Endothelial cell of umbilical vein (primary cell): ENCODE measurements around the gene RRP1B. TPM values are rescaled to one million over a fixed set of nuclear protein-coding genes. Genes with fewer than 3 reads are reported as not detected.

Experiments
- BruUV-seq: library from RNA; stranded (reverse); fragments of 400-500 nt; replicated peaks from 2 replicates; lab custom pipeline; 2021; lab: Mats Ljungman, UMichigan
- CTCF ChIA-PET: fragments of 300-600, 350-600 bp; sonication (Branson Sonifier 250); formaldehyde crosslinking; loops from one replicate; lab custom pipeline; 2021; ENCODE audit warnings: antibody characterized with exemption, inconsistent platforms; lab: Charles Lee
- POLR2A ChIA-PET: fragments of 300-600, 350-600 bp; sonication (Branson Sonifier 250); formaldehyde crosslinking; loops from one replicate; lab custom pipeline; 2021; ENCODE audit warnings: antibody characterized with exemption, inconsistent platforms; lab: Charles Lee
- DNase-seq: peaks from one replicate; pipeline ENCODE4 v3.0.0-alpha.2; 2011; ENCODE audit warnings: low read depth, low spot score
- FAIRE-seq: peaks from 2 replicates; lab custom pipeline; 2011; peaks lifted over from hg19 to GRCh38; lab: Jason Lieb, UNC
- H2AFZ ChIP-seq: 2 replicates; pipeline ENCODE4 v1.6.0; 2012; ENCODE audit warnings: low read depth, low read length, control low read depth, inconsistent platforms
- H3K27ac ChIP-seq: 2 replicates; pipeline ENCODE4 v1.5.1; 2011; ENCODE audit warnings: low read depth, mild to moderate bottlenecking, control low read depth, low read length, moderate library complexity; ENCODE audit not compliant: insufficient read depth
- H3K27me3 ChIP-seq, 2 experiments: 2 replicates each; pipeline versions ENCODE4 v1.6.0 to v1.6.1; 2011; ENCODE audit warnings: low read length in 2 of 2, mixed read lengths in 1 of 2; ENCODE audit not compliant: control insufficient read depth in 2 of 2, insufficient read depth in 2 of 2
- H3K36me3 ChIP-seq, 2 experiments: 2 replicates in 1 of 2; 3 replicates in 1 of 2; pipeline ENCODE4 v1.5.1; 2011; ENCODE audit warnings: low read length in 2 of 2, mild to moderate bottlenecking in 1 of 2, moderate library complexity in 1 of 2; ENCODE audit not compliant: control insufficient read depth in 2 of 2, insufficient read depth in 2 of 2; ENCODE audit errors: extremely low read depth in 1 of 2
- H3K4me1 ChIP-seq: 3 replicates; pipeline ENCODE4 v1.5.1; 2011; ENCODE audit warnings: mild to moderate bottlenecking, low read length; ENCODE audit not compliant: control insufficient read depth, insufficient read depth; ENCODE audit errors: extremely low read depth
- H3K4me2 ChIP-seq: 2 replicates; pipeline ENCODE4 v1.6.1; 2011; ENCODE audit warnings: low read length, control low read depth, mixed read lengths; ENCODE audit not compliant: insufficient read depth
- H3K4me3 ChIP-seq, 3 experiments: fragments of 200-600 bp in 1 of 3; sonication (generic), shearing (Covaris generic) in 1 of 3; replicated peaks in 1 of 3; 2 replicates each; pipeline ENCODE4 v1.5.1; 2011 to 2016; ENCODE audit warnings: control low read depth in 3 of 3, low read length in 3 of 3, mild to moderate bottlenecking in 2 of 3, inconsistent platforms in 1 of 3, low read depth in 1 of 3, moderate library complexity in 1 of 3; ENCODE audit not compliant: insufficient read depth in 1 of 3
- H3K79me2 ChIP-seq: 2 replicates; pipeline ENCODE4 v1.6.0; 2012; ENCODE audit warnings: low read length, inconsistent platforms; ENCODE audit not compliant: control insufficient read depth, insufficient read depth
- H3K9ac ChIP-seq: replicated peaks from 2 replicates; pipeline ENCODE3; 2011; ENCODE audit warnings: low read length, control low read depth; ENCODE audit not compliant: insufficient read depth; ENCODE audit errors: extremely low read depth
- H3K9me1 ChIP-seq: replicated peaks from 3 replicates; pipeline ENCODE4 v1.6.0; 2011; ENCODE audit warnings: mild to moderate bottlenecking, low read length; ENCODE audit not compliant: control insufficient read depth, insufficient read depth; ENCODE audit errors: extremely low read depth
- H3K9me3 ChIP-seq: replicated peaks from 2 replicates; pipeline ENCODE4 v1.5.1; 2012; ENCODE audit warnings: low read length, inconsistent platforms; ENCODE audit not compliant: control insufficient read depth, insufficient read depth
- H4K20me1 ChIP-seq: replicated peaks from 2 replicates; pipeline ENCODE3; 2011; ENCODE audit warnings: mild to moderate bottlenecking, low read length; ENCODE audit not compliant: control insufficient read depth, insufficient read depth; ENCODE audit errors: extremely low read depth
- EZH2 ChIP-seq: IDR thresholded peaks from 2 replicates; pipeline ENCODE4 v1.6.1; 2012; ENCODE audit warnings: borderline replicate concordance, low read depth, mild to moderate bottlenecking, moderate library complexity, low read length, inconsistent platforms; ENCODE audit not compliant: severe bottlenecking
- FOS ChIP-seq: IDR thresholded peaks from 2 replicates; pipeline ENCODE4 v1.6.1; 2011; ENCODE audit warnings: mild to moderate bottlenecking, low read length, moderate library complexity, borderline replicate concordance; ENCODE audit not compliant: insufficient read depth
- GATA2 ChIP-seq: IDR thresholded peaks from 2 replicates; pipeline ENCODE4 v1.7.0; 2011; ENCODE audit warnings: low read depth, mild to moderate bottlenecking, moderate library complexity, mixed read lengths, low read length; ENCODE audit not compliant: insufficient read length, insufficient read depth
- MYC ChIP-seq: IDR thresholded peaks from one replicate; pipeline ENCODE4 v1.6.1; 2011; ENCODE audit warnings: mild to moderate bottlenecking, low read depth, low read length
- POLR2A ChIP-seq: IDR thresholded peaks from 2 replicates; pipeline ENCODE4 v1.6.1; 2012; ENCODE audit warnings: low read depth, mild to moderate bottlenecking, control low read depth, low read length
- POLR2AphosphoS5 ChIP-seq: IDR thresholded peaks from 2 replicates; pipeline ENCODE4 v1.6.1; 2012; ENCODE audit warnings: low read depth, mild to moderate bottlenecking, control low read depth, low read length, moderate library complexity; ENCODE audit not compliant: insufficient read depth
- dilution Hi-C: fragments of 300-500 bp; cut with MboI; formaldehyde crosslinking; loops from one replicate; pipeline ENCODE4 v1.15.0; 2019; ENCODE audit warnings: low sequenced_read_pairs; ENCODE audit not compliant: extremely low pct_ligation_motif_present
- intact Hi-C: fragments of 100-400 bp; cut with micrococcal nuclease; formaldehyde crosslinking; loops from one replicate; pipeline ENCODE4 v1.10.0; 2022
- polyA plus RNA-seq, 4 experiments: library from polyadenylated mRNA; depleted of rRNA in 3 of 4; stranded (reverse) in 3 of 4; unstranded in 1 of 4; fragments of >200 nt; gene quantifications; 2 replicates each; pipeline versions ENCODE4 v1.2.1 to v1.2.3, GENCODE V29; 2011 to 2012; ENCODE audit warnings: missing spikeins in 1 of 4
- total RNA-seq: library from RNA; stranded (reverse); gene quantifications from 2 replicates; pipeline ENCODE4 v1.2.3, GENCODE V29; 2021
- TF ChIP-seq, protein P1 (sequence below), 2 donors: IDR thresholded peaks; 1 replicate in 1 of 2; 2 replicates in 1 of 2; pipeline ENCODE4 v1.5.1; 2011; ENCODE audit warnings: low read length in 2 of 2, mild to moderate bottlenecking in 2 of 2, moderate library complexity in 2 of 2, control low read depth in 1 of 2, inconsistent platforms in 1 of 2, low read depth in 1 of 2; ENCODE audit not compliant: insufficient read depth in 1 of 2; ENCODE audit errors: extremely low read depth in 1 of 2
- TF ChIP-seq, protein P2 (sequence below): IDR thresholded peaks from 2 replicates; pipeline ENCODE4 v1.6.1; 2011; ENCODE audit not compliant: insufficient read depth, insufficient read length

RRP1B gene
- total and polyA plus RNA-seq, 2 donors (not counting 3 experiments of a cell fraction or from before 2014, with no cell fraction given), result 13.0 to 39.9 TPM

DNA sequence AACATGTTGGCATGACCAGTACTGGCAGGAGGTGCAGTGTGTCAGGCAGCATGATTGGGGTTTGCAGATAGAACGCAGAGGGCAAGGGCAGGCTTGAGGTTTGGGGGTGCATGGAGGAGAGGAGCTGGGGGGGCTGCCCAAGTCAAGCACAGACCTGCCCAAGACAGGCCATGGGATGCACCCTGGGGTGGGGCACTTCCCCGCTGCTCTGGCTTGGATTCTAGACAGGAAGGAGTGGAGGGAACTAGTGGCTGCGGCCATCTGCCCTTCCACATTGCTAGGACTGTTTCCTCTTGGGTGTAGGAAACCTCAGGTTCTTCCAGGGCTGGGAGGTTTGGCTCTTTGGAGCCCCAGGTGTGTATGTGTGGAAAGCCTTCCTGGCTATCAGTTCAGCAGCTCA is 62.6 kb downstream of the RRP1B start:
- Histone ChIP-seq H3K9me1 (no peaks in the 10 kb centered on the region), H3K27me3 (no peaks in the 10 kb centered on the region), H3K4me2 (no peak overlapping the region), H3K4me3 (no peak overlapping the region), H3K9me3 (no peaks in the 10 kb centered on the region), H4K20me1 (no peaks in the 10 kb centered on the region), H3K79me2 (peaks cover 34% of the 10 kb centered on the region), H2AFZ (no peak overlapping the region), H3K9ac (no peak overlapping the region), H3K36me3 (no peaks in the 10 kb centered on the region), H3K27ac (no peak overlapping the region), H3K4me1 (peaks cover 28% of the 10 kb centered on the region)
- POLR2A ChIA-PET, result no interaction called here
- TF ChIP-seq EZH2 (no peak), GATA2 (no peak), FOS (no peak), MYC (no peak), POLR2A (no peak), POLR2AphosphoS5 (no peak)
- TF ChIP-seq, protein P1, sequence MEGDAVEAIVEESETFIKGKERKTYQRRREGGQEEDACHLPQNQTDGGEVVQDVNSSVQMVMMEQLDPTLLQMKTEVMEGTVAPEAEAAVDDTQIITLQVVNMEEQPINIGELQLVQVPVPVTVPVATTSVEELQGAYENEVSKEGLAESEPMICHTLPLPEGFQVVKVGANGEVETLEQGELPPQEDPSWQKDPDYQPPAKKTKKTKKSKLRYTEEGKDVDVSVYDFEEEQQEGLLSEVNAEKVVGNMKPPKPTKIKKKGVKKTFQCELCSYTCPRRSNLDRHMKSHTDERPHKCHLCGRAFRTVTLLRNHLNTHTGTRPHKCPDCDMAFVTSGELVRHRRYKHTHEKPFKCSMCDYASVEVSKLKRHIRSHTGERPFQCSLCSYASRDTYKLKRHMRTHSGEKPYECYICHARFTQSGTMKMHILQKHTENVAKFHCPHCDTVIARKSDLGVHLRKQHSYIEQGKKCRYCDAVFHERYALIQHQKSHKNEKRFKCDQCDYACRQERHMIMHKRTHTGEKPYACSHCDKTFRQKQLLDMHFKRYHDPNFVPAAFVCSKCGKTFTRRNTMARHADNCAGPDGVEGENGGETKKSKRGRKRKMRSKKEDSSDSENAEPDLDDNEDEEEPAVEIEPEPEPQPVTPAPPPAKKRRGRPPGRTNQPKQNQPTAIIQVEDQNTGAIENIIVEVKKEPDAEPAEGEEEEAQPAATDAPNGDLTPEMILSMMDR (IDR thresholded peaks at IDR 0.05; ENCODE audit: extremely low read depth in 1 of 2, insufficient read depth in 1 of 2, low read depth in 1 of 2, low read length in 2 of 2), result no peak
- TF ChIP-seq, protein P2, sequence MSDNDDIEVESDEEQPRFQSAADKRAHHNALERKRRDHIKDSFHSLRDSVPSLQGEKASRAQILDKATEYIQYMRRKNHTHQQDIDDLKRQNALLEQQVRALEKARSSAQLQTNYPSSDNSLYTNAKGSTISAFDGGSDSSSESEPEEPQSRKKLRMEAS, result no peak
- CTCF ChIA-PET, result no interaction called here
- no TSS peak for BruUV-seq
- dilution Hi-C loops, result no loop called here
- intact Hi-C loops, result no loop called here
- DNase-seq (no peak), FAIRE-seq (no peak)
